RPMI7951 (cell line): Measurements from ENCODE around the gene DNAH2. TPM values are rescaled to one million over a fixed set of nuclear protein-coding genes. Genes with fewer than 3 reads are reported as not detected.

ENCODE experiments used
- DNase-seq: peaks from one replicate; pipeline ENCODE4 v3.0.0-alpha.2; 2012; ENCODE audit warnings: low read depth
- total RNA-seq: library from RNA; depleted of rRNA; stranded (reverse); fragments of >200 nt; shearing (Covaris generic); gene quantifications from 2 replicates; pipeline ENCODE4 v1.2.3, GENCODE V29; 2014

Gene DNAH2
- total RNA-seq, 1 experiment from 2014 or later = 3.2 TPM

DNA sequence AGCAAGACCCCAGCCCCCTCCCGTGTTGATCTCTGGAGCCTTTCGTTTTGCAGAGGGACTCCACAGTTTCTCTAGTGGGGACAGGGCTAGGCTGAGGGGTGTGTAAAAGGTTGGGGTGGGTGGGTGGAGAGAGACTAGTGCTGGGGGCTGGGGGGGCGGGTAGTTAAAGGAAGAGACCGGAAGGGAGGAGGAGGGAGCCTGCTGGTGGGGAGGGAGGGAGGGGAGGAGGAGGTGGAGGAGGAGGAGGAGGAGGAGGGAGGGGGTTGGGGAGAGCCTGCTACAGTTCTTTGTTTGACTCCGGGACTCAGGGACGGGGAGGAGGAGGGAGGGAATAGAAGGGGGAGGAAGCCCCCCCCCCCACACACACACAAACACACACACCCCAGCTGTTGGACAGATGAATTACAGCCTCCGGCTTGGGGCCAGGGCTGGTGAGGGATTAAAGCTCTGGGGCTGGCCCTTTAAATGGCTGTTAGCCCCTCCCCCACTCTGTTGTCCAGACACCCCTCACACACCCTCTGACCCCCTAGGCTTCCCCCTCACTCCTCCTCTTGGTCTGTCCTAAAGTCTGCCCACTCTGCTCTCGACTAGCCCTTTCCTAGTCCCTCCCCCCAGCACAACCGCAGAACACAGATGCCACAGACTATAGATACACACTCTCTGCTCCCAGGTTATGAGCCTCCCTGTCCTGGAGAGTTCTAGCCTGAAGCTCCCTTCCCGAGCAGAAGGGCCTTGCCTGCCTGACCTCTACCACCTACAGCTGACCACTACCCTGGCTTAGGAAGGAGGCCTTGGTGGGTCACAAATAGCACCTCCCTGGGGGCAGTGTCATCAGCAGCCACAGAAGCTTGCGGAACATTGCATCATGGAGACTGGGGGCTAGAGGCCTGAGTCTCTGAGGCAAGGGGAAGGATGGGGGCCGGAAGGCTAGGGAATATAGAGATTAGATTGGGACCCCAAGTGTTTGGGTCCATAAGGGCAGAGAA, 120.8 kb downstream of the DNAH2 start:
- peak; percentile 51 for DNase-seq

DNA sequence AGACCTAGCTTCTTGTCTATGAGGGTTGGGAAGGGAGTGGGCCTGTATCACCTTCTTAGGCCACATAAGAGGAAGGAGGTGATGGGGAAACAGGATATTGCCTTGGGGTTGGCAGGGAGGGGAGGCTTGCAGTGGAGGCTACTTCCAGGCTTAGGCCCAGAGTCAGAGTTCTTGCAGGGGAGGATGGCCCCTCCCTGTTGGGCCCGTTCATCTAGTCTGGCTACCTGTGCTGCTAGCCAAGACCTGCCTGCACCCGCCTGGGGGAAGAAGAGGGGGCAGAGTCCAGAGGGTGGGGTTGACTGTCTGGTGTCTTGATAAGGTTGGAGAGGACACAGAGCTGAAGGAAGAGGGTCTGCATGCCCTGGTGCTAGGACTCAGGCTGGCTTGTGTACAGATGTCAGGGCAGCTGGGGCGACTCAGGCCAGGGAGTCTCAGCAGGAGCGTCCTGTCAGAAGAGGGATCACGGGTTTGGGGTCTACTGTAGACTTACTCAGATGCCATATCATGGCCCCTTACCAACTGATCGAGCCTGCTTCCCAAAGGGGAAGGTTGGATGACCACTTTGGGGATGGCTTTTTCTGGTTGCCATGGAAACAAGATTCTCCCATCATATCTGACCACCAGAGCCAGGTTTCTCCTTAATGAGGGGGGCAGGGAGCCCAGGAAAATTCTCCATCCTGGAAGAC, 121.8 kb downstream of the DNAH2 start:
- DNase-seq = no peak

DNA sequence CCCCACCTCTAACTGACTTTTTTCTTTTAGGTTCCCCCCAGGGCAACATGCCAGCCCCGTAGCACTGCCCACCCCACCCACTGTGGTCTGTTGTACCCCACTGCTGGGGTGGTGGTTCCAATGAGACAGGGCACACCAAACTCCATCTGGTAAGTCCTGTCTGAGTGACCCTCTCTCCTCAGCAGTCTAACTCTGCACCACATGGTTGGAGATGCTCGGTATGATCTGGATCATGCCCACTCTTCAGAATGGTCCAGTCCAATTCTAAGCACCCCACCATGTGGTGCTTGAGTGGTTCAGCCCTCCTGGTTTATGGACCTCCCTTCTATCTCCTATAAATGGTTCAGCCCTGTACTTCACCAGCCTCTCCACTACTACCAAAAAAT, 122.3 kb downstream of the DNAH2 start:
- peak; percentile 28 for DNase-seq

DNA sequence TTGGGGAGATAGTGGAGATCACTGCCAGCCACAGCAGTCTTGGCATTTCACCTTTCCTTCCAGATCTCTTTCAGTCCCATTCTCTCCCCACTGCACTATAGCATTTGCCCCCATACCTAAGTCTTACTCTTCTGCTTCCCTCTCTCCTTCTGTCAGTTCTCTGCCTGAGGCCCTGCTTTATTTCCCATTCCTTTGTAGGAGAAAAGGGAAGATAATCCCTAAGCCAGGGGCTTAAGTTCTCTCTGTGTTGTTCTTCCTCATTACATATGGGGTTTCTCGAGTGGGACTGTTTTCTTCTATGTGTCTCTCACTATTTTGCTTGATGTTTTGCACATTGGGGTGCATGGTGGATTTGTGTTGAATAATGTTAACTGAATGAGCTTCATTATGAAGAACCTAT, 122.9 kb downstream of the DNAH2 start:
- no peak for DNase-seq

DNA sequence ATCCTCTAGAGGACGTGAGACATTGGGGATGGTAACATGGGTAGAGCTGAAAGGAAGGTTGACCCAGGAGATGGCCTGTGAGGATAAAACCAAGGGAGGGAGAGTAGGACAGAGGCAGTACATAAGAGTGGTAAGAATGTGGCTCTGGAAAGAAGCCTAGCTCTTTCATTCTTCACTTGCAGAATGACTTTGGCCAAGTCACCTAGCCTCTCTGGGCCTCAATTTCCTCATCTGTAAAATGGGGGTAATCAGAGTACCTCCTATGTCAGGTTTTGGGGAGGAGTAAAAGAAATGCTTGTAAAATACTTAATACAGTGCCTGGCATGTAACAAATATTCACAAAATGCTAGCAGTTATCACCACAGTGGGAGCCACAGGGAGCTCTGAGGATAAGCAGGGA, 123.3 kb downstream of the DNAH2 start:
- DNase-seq = no peak

DNA sequence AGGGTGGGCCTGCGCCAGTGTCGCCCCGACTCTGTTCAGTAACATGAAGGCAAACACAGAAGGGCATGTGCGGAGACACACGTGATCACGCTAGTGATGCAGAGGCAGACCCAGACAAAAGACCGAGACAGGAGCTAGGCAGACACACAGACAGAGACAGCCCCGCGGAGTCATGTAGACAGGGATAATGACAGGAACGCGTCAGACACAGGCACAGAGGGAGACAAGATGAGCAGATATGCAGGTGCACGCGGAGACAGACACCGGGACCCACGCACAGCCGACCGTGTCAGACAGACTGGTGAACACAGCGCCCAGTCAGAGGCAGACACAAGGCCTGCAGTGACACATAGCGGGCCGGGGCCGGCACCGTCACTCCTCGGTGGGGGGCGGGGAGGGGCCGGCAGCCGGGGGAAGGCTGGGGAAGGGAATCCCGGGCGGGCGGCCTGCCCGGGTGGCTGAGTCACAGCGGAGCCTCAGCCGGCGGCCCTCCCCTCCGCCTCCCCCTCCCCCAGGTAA, 123.9 kb downstream of the DNAH2 start:
- peak; percentile 88 for DNase-seq

DNA sequence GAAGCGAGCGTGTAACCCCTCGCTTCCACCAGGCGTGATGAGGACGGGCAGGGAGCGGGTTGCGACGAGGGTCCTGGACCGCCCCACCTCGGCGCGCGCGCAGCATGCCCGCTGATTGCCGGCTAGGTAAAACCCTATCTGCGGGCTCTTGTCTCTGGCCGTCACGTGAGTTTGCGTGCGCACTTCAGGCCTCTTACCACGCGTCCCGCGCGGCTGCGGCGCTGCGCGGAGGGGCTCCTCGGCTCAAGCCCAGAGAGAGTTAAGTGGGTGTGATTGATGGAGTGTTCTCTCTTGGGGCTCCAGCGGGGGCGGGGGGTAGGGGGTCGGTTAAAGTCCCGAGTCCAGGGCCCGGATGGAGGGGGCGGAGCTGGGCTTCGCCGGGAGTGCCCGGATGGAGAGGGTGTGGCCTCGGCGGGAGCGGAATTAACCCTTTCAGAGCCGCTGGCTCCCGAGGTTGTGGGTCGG, 124.4 kb downstream of the DNAH2 start:
- DNase-seq = peak; percentile 78

DNA sequence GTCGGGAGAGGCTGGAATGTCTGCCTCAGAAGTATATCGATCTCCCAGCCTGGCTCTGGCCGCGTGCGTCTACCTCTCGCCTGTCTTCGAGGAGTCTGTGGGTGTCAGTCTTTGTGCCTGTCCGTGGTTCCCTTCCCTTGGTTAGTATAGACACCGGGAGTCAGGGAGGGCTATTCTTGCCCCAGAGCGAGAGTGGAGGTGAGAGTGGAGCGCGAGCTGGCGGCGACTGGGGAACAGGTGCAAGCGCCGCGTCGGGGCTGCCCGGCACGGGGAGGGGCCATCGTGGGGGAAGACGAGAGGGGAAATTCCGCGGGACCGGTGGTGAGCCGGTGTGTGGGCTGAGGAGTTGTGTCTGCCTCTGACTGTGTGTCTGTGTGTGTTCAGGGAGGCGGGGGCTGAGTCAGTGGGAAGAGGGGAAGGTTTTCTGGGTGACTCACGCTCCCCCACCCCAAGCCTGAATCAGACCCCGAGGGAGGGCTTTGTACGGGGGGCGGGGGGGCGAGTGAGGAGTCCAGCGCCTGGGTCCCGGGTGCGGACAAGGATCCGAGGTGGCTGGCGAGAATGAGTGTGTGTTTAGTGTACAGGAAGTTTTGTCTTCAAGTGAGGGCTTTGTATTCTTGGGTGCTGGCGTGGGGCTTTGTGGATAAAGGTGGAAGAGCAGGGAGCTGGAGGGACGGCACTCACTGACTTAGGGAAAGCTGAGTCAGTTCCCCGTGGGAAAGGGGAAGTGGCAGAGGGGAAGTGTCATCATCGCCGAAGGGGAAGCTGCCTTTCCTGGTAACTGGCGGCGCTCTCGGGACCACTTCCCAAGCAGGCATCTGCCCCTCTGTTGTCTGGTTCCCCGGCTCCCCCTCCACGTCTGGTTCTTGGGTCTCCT, 125.1 kb downstream of the DNAH2 start:
- DNase-seq = peak; percentile 86

DNA sequence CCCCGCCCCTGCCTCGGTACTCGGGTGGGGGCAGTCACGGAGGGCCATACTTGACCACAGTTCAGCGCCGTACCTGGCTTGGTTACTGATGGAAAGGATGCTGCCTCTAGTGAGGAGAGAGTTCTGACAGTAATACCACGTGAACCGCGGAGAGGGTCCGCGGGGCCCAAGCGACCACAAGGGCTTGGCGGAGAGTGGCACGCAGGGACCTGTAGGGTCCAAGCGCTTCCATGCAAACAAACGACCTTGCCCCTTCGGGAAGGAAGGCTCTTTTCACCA, 125.7 kb downstream of the DNAH2 start:
- DNase-seq = no peak

DNA sequence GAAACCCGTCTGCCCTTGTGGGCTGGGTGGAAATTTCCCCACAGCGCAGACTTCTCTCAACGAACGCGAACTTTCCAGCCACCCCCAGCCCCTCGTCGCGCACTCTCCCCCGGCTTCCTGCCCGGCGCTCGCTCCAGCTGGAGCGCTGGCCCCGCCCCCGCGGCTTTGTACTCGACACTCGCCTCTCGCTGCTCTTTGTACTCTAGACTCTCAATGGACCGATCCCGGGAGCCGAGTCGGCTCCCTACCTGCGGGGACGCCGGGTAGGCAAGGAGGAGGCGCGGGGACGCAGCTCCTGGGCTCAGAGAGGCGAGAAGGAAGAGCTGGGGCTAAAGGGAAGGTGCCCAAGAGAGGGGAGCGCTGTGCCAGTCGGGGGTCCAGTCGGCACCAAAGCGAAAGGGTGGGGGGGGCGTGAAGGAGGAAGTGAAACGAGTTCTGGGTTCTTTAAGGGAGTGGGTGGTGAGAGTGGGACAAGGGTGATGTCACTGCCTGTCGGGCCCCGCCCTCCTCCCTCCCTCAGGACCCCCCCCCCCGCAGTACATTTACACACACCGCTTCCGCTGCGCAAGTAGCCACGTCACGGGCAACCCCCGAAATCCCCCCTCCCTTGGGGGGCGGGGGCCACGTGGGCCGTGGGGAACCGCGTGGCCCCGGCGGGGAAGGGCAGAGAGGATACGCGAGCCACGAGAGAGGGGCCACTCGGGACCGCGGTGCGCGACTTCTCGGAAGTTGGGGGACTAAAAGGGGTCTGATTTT, 126.2 kb downstream of the DNAH2 start:
- peak; percentile 76 for DNase-seq

DNA sequence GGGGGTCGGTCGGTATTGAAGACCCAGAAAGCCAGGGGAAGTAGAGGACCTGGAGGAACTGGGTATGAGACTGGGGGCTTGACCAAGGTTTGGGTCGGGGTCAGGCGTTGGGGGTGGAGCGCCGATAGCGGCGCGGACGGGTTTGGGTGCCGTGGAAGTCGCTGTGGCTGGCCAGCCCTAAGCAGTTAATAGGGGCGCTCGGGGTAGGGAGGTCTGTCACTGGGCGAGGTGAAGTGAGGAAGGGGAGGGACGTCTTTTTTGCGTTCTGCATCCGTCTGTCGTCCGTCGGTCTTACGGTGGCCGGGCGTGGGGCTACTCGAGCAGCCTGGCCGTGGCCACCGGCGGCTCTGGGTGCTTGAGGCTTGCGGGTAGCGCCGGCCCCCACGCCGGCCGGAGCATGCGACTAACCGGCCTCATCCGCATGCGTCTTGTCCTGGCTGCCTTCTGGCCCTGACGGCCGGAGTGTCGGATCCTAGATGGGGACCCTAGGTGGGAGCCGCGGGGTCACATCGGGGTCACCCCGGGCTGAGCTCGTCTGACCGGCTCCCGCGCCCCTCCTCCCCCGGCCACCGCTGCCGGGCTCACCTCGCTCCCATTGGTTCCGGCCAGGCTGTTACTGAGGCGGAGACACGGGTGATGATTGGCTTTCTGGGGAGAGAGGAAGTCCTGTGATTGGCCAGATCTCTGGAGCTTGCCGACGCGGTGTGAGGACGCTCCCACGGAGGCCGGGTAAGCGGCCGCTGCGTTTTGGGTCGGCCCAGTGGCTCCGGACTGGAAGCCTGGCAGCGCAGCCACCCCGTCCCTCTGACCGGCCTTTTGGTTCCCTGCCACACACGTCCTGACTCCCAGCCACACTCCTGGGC, 127.0 kb downstream of the DNAH2 start:
- peak; percentile 92 for DNase-seq

DNA sequence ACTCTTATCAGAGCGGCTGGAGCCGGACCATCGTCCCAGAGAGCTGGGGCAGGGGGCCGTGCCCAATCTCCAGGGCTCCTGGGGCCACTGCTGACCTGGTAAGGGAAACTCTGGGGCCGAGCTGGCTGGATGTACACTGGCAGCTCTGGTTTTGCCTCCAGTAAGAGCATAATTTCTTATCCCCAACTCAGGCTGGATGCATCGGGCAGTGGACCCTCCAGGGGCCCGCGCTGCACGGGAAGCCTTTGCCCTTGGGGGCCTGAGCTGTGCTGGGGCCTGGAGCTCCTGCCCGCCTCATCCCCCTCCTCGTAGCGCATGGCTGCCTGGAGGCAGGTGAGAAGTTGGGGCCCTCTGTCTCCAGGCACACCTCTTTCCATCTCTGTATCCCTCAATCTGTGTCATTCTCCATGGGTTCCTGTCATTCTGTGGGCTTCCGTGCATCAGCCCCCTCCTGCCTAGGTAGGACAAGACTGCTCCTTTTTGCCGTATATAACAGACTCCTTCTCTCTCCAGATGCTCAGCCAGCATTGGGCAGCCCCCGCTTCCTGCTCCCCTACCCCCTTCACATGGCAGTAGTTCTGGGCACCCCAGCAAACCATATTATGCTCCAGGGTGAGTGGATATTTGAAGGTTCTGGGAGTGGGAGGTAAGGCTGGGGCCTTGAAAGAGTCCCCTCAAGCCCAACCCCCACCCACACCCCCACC, 128.0 kb downstream of the DNAH2 start:
- DNase-seq = no peak

DNA sequence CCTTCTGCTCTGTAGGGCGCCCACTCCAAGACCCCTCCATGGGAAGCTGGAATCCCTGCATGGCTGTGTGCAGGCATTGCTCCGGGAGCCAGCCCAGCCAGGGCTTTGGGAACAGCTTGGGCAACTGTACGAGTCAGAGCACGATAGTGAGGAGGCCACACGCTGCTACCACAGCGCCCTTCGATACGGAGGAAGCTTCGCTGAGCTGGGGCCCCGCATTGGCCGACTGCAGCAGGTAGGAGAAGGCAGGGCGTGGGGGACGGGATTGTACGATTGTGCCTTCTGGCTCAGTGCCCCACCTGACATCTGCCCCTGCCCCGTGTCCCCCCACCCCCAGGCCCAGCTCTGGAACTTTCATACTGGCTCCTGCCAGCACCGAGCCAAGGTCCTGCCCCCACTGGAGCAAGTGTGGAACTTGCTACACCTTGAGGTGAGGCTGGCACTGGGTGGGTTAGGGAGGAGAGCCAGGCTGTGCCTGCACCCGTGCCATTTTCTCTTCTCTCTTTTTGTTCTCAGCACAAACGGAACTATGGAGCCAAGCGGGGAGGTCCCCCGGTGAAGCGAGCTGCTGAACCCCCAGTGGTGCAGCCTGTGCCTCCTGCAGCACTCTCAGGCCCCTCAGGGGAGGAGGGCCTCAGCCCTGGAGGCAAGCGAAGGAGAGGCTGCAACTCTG, 128.7 kb downstream of the DNAH2 start:
- DNase-seq = no peak

DNA sequence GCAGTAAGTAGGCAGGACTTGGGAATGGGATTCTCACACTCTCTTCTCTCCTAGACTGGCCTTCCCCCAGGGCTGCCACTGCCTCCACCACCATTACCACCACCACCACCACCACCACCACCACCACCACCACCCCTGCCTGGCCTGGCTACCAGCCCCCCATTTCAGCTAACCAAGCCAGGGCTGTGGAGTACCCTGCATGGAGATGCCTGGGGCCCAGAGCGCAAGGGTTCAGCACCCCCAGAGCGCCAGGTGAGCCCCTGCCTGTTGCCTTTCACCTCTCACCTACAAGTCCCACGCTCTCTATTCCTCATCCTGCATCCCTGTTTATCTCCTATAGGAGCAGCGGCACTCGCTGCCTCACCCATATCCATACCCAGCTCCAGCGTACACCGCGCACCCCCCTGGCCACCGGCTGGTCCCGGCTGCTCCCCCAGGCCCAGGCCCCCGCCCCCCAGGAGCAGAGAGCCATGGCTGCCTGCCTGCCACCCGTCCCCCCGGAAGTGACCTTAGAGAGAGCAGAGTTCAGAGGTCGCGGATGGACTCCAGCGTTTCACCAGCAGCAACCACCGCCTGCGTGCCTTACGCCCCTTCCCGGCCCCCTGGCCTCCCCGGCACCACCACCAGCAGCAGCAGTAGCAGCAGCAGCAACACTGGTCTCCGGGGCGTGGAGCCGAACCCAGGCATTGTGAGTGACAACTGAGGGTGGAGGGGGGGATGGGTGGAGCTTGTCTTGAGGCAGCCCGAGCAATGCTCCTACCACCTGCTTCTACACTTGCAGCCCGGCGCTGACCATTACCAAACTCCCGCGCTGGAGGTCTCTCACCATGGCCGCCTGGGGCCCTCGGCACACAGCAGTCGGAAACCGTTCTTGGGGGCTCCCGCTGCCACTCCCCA, 129.5 kb downstream of the DNAH2 start:
- DNase-seq = no peak

DNA sequence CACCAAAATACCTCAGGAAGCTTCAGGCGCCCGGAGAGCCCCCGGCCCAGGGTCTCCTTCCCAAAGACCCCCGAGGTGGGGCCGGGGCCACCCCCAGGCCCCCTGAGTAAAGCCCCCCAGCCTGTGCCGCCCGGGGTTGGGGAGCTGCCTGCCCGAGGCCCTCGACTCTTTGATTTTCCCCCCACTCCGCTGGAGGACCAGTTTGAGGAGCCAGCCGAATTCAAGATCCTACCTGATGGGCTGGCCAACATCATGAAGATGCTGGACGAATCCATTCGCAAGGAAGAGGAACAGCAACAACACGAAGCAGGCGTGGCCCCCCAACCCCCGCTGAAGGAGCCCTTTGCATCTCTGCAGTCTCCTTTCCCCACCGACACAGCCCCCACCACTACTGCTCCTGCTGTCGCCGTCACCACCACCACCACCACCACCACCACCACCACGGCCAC, 130.6 kb downstream of the DNAH2 start:
- DNase-seq = no peak

DNA sequence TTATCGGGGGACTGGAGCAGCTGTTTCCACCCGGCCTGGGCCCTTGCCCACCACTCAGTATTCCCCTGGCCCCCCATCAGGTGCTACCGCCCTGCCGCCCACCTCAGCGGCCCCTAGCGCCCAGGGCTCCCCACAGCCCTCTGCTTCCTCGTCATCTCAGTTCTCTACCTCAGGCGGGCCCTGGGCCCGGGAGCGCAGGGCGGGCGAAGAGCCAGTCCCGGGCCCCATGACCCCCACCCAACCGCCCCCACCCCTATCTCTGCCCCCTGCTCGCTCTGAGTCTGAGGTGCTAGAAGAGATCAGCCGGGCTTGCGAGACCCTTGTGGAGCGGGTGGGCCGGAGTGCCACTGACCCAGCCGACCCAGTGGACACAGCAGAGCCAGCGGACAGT, 131.2 kb downstream of the DNAH2 start:
- no peak for DNase-seq

DNA sequence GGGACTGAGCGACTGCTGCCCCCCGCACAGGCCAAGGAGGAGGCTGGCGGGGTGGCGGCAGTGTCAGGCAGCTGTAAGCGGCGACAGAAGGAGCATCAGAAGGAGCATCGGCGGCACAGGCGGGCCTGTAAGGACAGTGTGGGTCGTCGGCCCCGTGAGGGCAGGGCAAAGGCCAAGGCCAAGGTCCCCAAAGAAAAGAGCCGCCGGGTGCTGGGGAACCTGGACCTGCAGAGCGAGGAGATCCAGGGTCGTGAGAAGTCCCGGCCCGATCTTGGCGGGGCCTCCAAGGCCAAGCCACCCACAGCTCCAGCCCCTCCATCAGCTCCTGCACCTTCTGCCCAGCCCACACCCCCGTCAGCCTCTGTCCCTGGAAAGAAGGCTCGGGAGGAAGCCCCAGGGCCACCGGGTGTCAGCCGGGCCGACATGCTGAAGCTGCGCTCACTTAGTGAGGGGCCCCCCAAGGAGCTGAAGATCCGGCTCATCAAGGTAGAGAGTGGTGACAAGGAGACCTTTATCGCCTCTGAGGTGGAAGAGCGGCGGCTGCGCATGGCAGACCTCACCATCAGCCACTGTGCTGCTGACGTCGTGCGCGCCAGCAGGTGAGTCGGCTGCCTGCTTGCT, 131.7 kb downstream of the DNAH2 start:
- no peak for DNase-seq
